ENCODE data around the gene CLBA1. TPM values are rescaled to one million over a fixed set of nuclear protein-coding genes. Genes with fewer than 3 reads are reported as not detected.
"Not testable (repeated sequence)": the region's sequence is repeated elsewhere in the genome, so short reads cannot be mapped to it uniquely, and the experiment has no call there.

CLBA1 gene
- total RNA-seq, 4 donors from 2014 or later = 10.1 to 21.0 (median 12.8) TPM

DNA sequence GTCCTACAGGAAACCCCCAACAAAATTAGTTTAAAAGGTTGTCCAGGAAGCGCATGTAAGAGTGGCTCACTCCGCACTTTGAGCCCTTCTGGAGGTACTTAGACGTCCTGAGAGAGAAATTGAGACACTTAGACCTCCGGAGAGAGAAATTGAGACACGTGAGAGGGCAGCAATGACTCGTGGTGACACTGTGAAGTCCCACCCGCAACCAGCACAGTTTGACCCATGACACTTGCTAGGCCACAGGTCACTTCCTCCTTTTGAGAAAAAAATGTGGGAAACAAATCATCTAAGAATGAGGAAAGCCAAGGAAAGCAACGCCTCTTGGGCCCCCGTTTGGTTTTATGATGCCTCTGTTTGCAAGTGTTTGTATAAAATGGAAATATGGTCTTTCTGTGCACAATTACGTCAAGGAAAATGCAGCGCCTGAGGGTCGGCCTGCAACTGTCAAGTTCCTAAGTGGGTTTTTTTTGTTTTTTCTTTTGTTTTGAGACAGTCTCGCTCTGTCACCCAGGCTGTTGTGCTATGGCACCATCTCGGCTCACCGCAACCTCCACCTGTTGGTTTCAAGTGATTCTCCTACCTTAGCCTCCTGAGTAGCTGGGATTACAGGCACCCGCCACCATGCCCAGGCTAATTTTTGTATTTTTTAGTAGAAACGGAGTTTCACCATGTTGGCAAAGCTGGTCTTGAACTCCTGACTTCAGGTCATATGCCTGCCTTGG is 48.9 kb downstream of the CLBA1 start:
- 70 to 74% methylated on average over 17 of the region's 17 CpGs for WGBS, 2 donors
- Histone ChIP-seq H3K4me3 (no peak overlapping the region), H3K9me3 (no peaks in the 10 kb centered on the region), H3K36me3 (no peaks in the 10 kb centered on the region), H3K27ac (no peak overlapping the region), H3K4me1 (no peaks in the 10 kb centered on the region), H3K27me3 (peaks cover 0 to 55% of the 10 kb centered on the region in 2 donors)
- no peak for TF ChIP-seq EP300 (IDR thresholded peaks at IDR 0.05)
- no peak for TF ChIP-seq POLR2A (IDR thresholded peaks at IDR 0.05)
- TF ChIP-seq, protein P1, sequence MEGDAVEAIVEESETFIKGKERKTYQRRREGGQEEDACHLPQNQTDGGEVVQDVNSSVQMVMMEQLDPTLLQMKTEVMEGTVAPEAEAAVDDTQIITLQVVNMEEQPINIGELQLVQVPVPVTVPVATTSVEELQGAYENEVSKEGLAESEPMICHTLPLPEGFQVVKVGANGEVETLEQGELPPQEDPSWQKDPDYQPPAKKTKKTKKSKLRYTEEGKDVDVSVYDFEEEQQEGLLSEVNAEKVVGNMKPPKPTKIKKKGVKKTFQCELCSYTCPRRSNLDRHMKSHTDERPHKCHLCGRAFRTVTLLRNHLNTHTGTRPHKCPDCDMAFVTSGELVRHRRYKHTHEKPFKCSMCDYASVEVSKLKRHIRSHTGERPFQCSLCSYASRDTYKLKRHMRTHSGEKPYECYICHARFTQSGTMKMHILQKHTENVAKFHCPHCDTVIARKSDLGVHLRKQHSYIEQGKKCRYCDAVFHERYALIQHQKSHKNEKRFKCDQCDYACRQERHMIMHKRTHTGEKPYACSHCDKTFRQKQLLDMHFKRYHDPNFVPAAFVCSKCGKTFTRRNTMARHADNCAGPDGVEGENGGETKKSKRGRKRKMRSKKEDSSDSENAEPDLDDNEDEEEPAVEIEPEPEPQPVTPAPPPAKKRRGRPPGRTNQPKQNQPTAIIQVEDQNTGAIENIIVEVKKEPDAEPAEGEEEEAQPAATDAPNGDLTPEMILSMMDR (IDR thresholded peaks at IDR 0.05) = no peak
- DNase-seq (ENCODE audit: low spot score in 2 of 2) = no peak

GRCh38 chr14:105035616-105036015 is 50.0 kb downstream of the CLBA1 start:
- not testable (repeated sequence) for H3K27ac ChIP-seq; DNase-seq (ENCODE audit: low spot score in 2 of 2); H3K4me1 ChIP-seq; H3K9me3 ChIP-seq; H3K36me3 ChIP-seq; H3K4me3 ChIP-seq
- peaks cover 0 to 57% of the 10 kb centered on the region in 2 donors for H3K27me3 ChIP-seq
- WGBS, 2 donors = 88 to 90% methylated on average over 2 of the region's 2 CpGs

- no peak overlapping the region for H3K4me3 ChIP-seq
- H3K4me1 ChIP-seq = no peaks in the 10 kb centered on the region
- TF ChIP-seq POLR2A (IDR thresholded peaks at IDR 0.05) (no peak), EP300 (IDR thresholded peaks at IDR 0.05) (no peak)
- TF ChIP-seq, protein P1 (IDR thresholded peaks at IDR 0.05) = no peak
- H3K9me3 ChIP-seq = no peaks in the 10 kb centered on the region
- H3K36me3 ChIP-seq = no peaks in the 10 kb centered on the region
- DNase-seq (ENCODE audit: low spot score in 2 of 2) = no peak
- 77 to 80% methylated on average over 14 of the region's 14 CpGs for WGBS, 2 donors
- no peak overlapping the region for H3K27ac ChIP-seq
- H3K27me3 ChIP-seq = peaks cover 0 to 41% of the 10 kb centered on the region in 2 donors
Measured at GRCh38 chr14:105039458-105040205, 54.0 kb downstream of the CLBA1 start.

DNA sequence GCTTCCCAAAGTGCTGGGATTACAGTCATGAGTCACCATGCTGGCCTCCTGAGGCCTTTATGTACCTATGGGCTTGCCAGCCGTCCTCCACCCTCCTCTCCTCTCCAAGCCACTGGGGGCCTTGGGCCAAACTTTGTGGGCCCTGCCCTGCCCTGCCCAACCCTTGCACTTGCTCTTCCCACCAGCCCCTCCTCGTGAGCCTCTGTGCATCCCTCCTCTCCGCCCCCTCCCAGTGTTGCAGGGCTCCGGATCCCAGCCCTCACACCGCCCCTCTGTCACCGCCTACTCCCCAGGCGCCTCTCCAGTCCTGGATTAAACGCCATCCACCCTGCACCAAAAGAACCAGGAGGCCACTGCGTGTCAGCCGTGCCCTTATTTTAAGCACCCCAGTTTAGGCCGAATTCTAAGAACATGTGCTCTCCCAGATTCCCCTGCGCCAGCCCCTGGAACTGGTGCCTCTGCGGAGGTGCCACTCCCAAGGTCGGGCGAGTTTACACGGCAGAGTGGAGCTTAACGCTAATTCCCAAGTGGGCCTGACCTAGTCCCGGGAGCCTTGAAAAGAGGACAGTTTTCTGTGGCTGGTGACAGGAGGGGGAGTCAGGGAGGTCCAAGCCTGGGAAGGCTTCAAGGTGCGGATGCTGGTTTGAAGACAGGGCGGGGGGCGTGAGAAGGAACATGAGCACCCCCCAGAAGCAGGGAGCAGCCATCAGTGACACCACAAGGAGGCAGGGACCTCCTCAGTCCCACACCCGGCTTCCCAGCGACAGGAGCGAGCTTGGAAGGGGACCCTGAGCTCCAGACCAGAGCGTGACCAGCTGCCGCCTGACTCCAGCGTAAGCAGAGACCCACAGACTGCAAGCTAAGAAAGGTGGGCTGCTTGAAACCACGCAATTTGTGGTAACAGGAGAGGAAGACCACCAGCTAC is 56.5 kb downstream of the CLBA1 start:
- H3K4me1 ChIP-seq = peaks cover 0 to 9% (median 0%) of the 10 kb centered on the region in 4 donors
- WGBS, 2 donors = 67 to 72% methylated on average over 28 of the region's 28 CpGs
- no peaks in the 10 kb centered on the region for H3K36me3 ChIP-seq
- H3K4me3 ChIP-seq = no peak overlapping the region
- DNase-seq (ENCODE audit: low spot score in 2 of 2) = no peak
- no peaks in the 10 kb centered on the region for H3K9me3 ChIP-seq
- TF ChIP-seq POLR2A (IDR thresholded peaks at IDR 0.05) = no peak
- no peak for TF ChIP-seq EP300 (IDR thresholded peaks at IDR 0.05)
- TF ChIP-seq, protein P1 (IDR thresholded peaks at IDR 0.05) = no peak
- H3K27ac ChIP-seq = no peak overlapping the region
- H3K27me3 ChIP-seq = peaks cover 0 to 31% of the 10 kb centered on the region in 2 donors

- H3K27me3 ChIP-seq = peaks cover 0 to 34% of the 10 kb centered on the region in 2 donors
- no peak for DNase-seq (ENCODE audit: low spot score in 2 of 2)
- H3K27ac ChIP-seq = no peak overlapping the region
- WGBS, 2 donors = 81 to 83% methylated on average over 17 of the region's 17 CpGs
- no peaks in the 10 kb centered on the region for H3K36me3 ChIP-seq
- TF ChIP-seq POLR2A (IDR thresholded peaks at IDR 0.05) (no peak), EP300 (IDR thresholded peaks at IDR 0.05) (no peak)
- TF ChIP-seq, protein P1 (IDR thresholded peaks at IDR 0.05) = no peak
- H3K4me3 ChIP-seq = no peak overlapping the region
- peaks cover 0 to 9% (median 0%) of the 10 kb centered on the region in 4 donors for H3K4me1 ChIP-seq
- no peaks in the 10 kb centered on the region for H3K9me3 ChIP-seq
Measured at GRCh38 chr14:105042813-105043212, 57.2 kb downstream of the CLBA1 start.
